GM12878 (cell line): ENCODE results near the gene PROM1. TPM values are rescaled to one million over a fixed set of nuclear protein-coding genes. Genes with fewer than 3 reads are reported as not detected.

ENCODE experiments used
- ATAC-seq: fragments of 200-7000 bp; cut with Tn5 transposase; 3 replicates; pipeline ENCODE4 v1.9.1; 2020; ENCODE audit warnings: mild to moderate bottlenecking, moderate library complexity
- BruUV-seq: library from RNA; stranded (reverse); fragments of 400-500 nt; replicated peaks from 2 replicates; lab custom pipeline; 2021; lab: Mats Ljungman, UMichigan
- CTCF ChIA-PET: fragments of 300-600 bp; sonication (Branson Sonifier 250); formaldehyde crosslinking; extraction: SDS; loops from one replicate; lab custom pipeline; 2021; ENCODE audit warnings: inconsistent platforms; lab: Yijun Ruan, JAX
- POLR2A ChIA-PET: fragments of 350-600 bp; formaldehyde crosslinking; extraction: SDS; loops from one replicate; lab custom pipeline; 2021; ENCODE audit warnings: inconsistent platforms; lab: Charles Lee
- RAD21 ChIA-PET: fragments of 300-600 bp; sonication (Branson Sonifier 250); formaldehyde crosslinking; loops from one replicate; lab custom pipeline; 2023; ENCODE audit warnings: antibody characterized with exemption; ENCODE audit not compliant: unreplicated experiment; lab: Charles Lee
- SMC1A ChIA-PET: fragments of 300-600 bp; sonication (Branson Sonifier 250); formaldehyde crosslinking; loops from one replicate; lab custom pipeline; 2023; ENCODE audit not compliant: unreplicated experiment, uncharacterized antibody; lab: Charles Lee
- DNase-seq: peaks from one replicate; pipeline ENCODE4 v3.0.0-alpha.2; 2011; ENCODE audit warnings: low read depth, low spot score
- FAIRE-seq: peaks from 3 replicates; lab custom pipeline; 2011; peaks lifted over from hg19 to GRCh38; lab: Jason Lieb, UNC
- H2AFZ ChIP-seq: 2 replicates; pipeline ENCODE4 v1.6.0; 2011; ENCODE audit warnings: low read depth, low read length, control low read depth; ENCODE audit not compliant: control insufficient read depth
- H3K27ac ChIP-seq: 2 replicates; pipeline ENCODE4 v1.5.1; 2011; ENCODE audit warnings: control low read depth; ENCODE audit not compliant: control insufficient read depth, insufficient read depth
- H3K27me3 ChIP-seq, 2 experiments: replicated peaks in 1 of 2; 2 replicates each; pipeline versions ENCODE4 v1.6.0 to v1.6.1; 2011; ENCODE audit warnings: low read length in 1 of 2; ENCODE audit not compliant: control insufficient read depth in 2 of 2, insufficient read depth in 2 of 2
- H3K36me3 ChIP-seq, 2 experiments: 2 replicates each; pipeline ENCODE4 v1.5.1; 2011; ENCODE audit warnings: low read length in 1 of 2; ENCODE audit not compliant: control insufficient read depth in 2 of 2, insufficient read depth in 2 of 2
- H3K4me1 ChIP-seq: 2 replicates; pipeline ENCODE4 v1.6.1; 2011; ENCODE audit warnings: mild to moderate bottlenecking, low read length, moderate library complexity, mixed read lengths; ENCODE audit not compliant: control insufficient read depth, insufficient read depth
- H3K4me2 ChIP-seq: 2 replicates; pipeline ENCODE4 v1.6.0; 2011; ENCODE audit warnings: control low read depth; ENCODE audit not compliant: control insufficient read depth, insufficient read depth
- H3K4me3 ChIP-seq: fragments of 200-600 bp; sonication (generic); 2 replicates; pipeline ENCODE4 v1.5.1; 2016
- H3K79me2 ChIP-seq: 2 replicates; pipeline ENCODE4 v1.6.0; 2011; ENCODE audit warnings: low read length; ENCODE audit not compliant: control insufficient read depth, insufficient read depth
- H3K9ac ChIP-seq: 2 replicates; pipeline ENCODE4 v1.8.0; 2011; ENCODE audit warnings: low read length, control low read depth, mixed read lengths; ENCODE audit not compliant: control insufficient read depth, insufficient read depth
- H3K9me3 ChIP-seq: replicated peaks from 3 replicates; pipeline ENCODE4 v1.5.1; 2011; ENCODE audit warnings: mild to moderate bottlenecking, low read length; ENCODE audit not compliant: control insufficient read depth, insufficient read depth
- H4K20me1 ChIP-seq: 2 replicates; pipeline ENCODE4 v1.6.0; 2011; ENCODE audit not compliant: control insufficient read depth, insufficient read depth
- CHD1 ChIP-seq: IDR thresholded peaks from 2 replicates; pipeline ENCODE4 v1.6.1; 2012; ENCODE audit warnings: low read depth, low read length, improper control_type of control experiment
- EGR1 ChIP-seq, 2 experiments: IDR thresholded peaks; 1 replicate in 1 of 2; 2 replicates in 1 of 2; pipeline ENCODE4 v1.6.1; 2011 to 2012; ENCODE audit warnings: low read depth in 2 of 2, low read length in 2 of 2, borderline replicate concordance in 1 of 2, mild to moderate bottlenecking in 1 of 2, moderate library complexity in 1 of 2
- FOXM1 ChIP-seq: IDR thresholded peaks from 2 replicates; pipeline ENCODE4 v1.6.1; 2012; ENCODE audit warnings: low read depth, mild to moderate bottlenecking, inconsistent platforms, low read length, moderate library complexity
- MTA2 ChIP-seq: fragments of 450-650 bp; IDR thresholded peaks from 2 replicates; pipeline ENCODE4 v1.6.1; 2016; ENCODE audit warnings: low read depth, mild to moderate bottlenecking, moderate library complexity
- NR2C1 ChIP-seq: fragments of 450-650 bp; IDR thresholded peaks from 2 replicates; pipeline ENCODE4 v1.6.1; 2017; ENCODE audit warnings: antibody characterized with exemption, mild to moderate bottlenecking, moderate library complexity
- PAX5 ChIP-seq: IDR thresholded peaks from 2 replicates; pipeline ENCODE4 v1.6.1; 2011; ENCODE audit warnings: low read depth, low read length, borderline replicate concordance
- PML ChIP-seq: IDR thresholded peaks from 2 replicates; pipeline ENCODE4 v1.6.1; 2012; ENCODE audit warnings: low read length, inconsistent platforms
- SMARCA5 ChIP-seq: fragments of 450-650 bp; IDR thresholded peaks from 2 replicates; pipeline ENCODE4 v1.6.1; 2017; ENCODE audit warnings: mild to moderate bottlenecking
- SREBF1 ChIP-seq: IDR thresholded peaks from 2 replicates; pipeline ENCODE4 v1.6.1; 2012; ENCODE audit warnings: mild to moderate bottlenecking, low read length
- SUPT20H ChIP-seq: IDR thresholded peaks from 2 replicates; pipeline ENCODE4 v1.6.1; 2011; ENCODE audit warnings: low read depth, mild to moderate bottlenecking, low read length, moderate library complexity, borderline replicate concordance; ENCODE audit not compliant: control insufficient read depth
- YBX1 ChIP-seq: fragments of 450-650 bp; IDR thresholded peaks from 2 replicates; pipeline ENCODE4 v1.6.1; 2016; ENCODE audit warnings: antibody characterized with exemption
- ZNF217 ChIP-seq: fragments of 450-650 bp; IDR thresholded peaks from 2 replicates; pipeline ENCODE4 v1.6.1; 2017; ENCODE audit warnings: antibody characterized with exemption, mild to moderate bottlenecking
- WGBS: methylation state at CpG from one replicate; pipeline ENCODE4 v1.1.6; 2016; ENCODE audit warnings: low lambda C conversion rate; ENCODE audit not compliant: insufficient replicate concordance, insufficient coverage; ENCODE audit errors: missing lambda C conversion rate; 5-methylcytosine and 5-hydroxymethylcytosine counted together
- in situ Hi-C: fragments of 300-500 bp; cut with MboI; formaldehyde crosslinking; loops from 9 replicates; pipeline ENCODE4 v1.14.3; 2018; ENCODE audit warnings: mixed read lengths
- intact Hi-C: fragments of 100-400 bp; cut with micrococcal nuclease; formaldehyde crosslinking; loops from one replicate; pipeline ENCODE4 v1.14.2; 2022; ENCODE audit not compliant: unreplicated experiment
- polyA plus RNA-seq, 11 experiments: library from polyadenylated mRNA; depleted of rRNA in 4 of 11; unstranded in 6 of 11; stranded (reverse) in 5 of 11; fragments of >200 nt; fragmentation: Nextera tagmentation in 4 of 11; fragmentation: Illumina TruSeq in 1 of 11; extraction: Ambion mirVana in 4 of 11; extraction: Trizol in 1 of 11; gene quantifications; 1 replicate in 1 of 11; 2 replicates in 10 of 11; pipeline versions ENCODE4 v1.2.1 to v1.2.3, GENCODE V29; 2011 to 2016; ENCODE audit warnings: inconsistent platforms in 2 of 11, missing spikeins in 2 of 11, low read depth in 1 of 11
- total RNA-seq, 4 experiments: library from RNA; depleted of rRNA in 3 of 4; stranded (reverse); fragments of >200 nt in 3 of 4; fragmentation: Illumina TruSeq in 1 of 4; extraction: Trizol in 1 of 4; gene quantifications; 2 replicates each; pipeline versions ENCODE4 v1.2.1 to v1.2.3, GENCODE V29; 2013 to 2021
- TF ChIP-seq, protein P1 (sequence below): fragments of 450-650 bp; IDR thresholded peaks from 2 replicates; pipeline ENCODE4 v1.6.1; 2017; ENCODE audit warnings: mild to moderate bottlenecking, moderate library complexity
- TF ChIP-seq, protein P2 (sequence below): fragments of 150-350 bp; IDR thresholded peaks from 2 replicates; pipeline ENCODE4 v1.6.1; 2014; ENCODE audit warnings: mild to moderate bottlenecking, low read depth, low read length

The PROM1 gene
- total and polyA plus RNA-seq, 10 of the 15 experiments (the other 5 are each of a cell fraction or from before 2014, with no cell fraction given) = 0.08 to 0.31 (median 0.18) TPM; not detected in 7

DNA sequence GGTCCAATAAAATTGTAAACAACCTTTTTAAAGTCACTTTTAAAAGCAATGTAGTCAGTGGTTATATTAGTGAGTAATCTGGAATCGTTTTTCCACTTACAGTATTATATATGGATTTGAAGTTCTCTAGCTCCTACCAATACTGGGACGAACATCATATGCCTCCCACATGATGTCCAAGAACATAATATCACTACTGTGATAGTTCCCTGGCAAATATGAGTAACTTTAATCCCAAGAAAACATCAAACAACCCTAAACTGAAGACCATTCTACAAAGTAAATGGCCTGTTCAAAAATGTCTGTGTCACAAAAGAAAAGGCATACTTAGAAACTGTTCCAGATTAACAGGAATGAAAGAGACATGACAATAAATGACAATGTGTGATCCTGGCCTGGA, 67.3 kb downstream of the PROM1 start:
- DNase-seq (no peak), FAIRE-seq (no peak)
- Histone ChIP-seq H3K9me3 (no peaks in the 10 kb centered on the region), H2AFZ (no peak overlapping the region), H4K20me1 (no peaks in the 10 kb centered on the region), H3K79me2 (no peaks in the 10 kb centered on the region), H3K36me3 (no peaks in the 10 kb centered on the region), H3K27ac (no peak overlapping the region)
- in situ Hi-C loops = no loop called here
- no TSS peak for BruUV-seq
- CTCF ChIA-PET = interaction anchor here (0.6 to 1.9 kb wide), 4 partner anchors 15 to 685 kb away, joined by 3 to 6 read pairs (median 3); no protein-coding TSS in a partner anchor
- RAD21 ChIA-PET = no interaction called here
- TF ChIP-seq FOXM1 (no peak), SREBF1 (no peak), NR2C1 (no peak), PAX5 (no peak), EGR1 (IDR thresholded peaks at IDR 0.05; ENCODE audit: borderline replicate concordance in 1 of 2, low read depth in 2 of 2, low read length in 2 of 2) (no peak), SUPT20H (no peak), YBX1 (no peak), PML (no peak), CHD1 (no peak), ZNF217 (no peak), MTA2 (no peak), SMARCA5 (no peak)
- TF ChIP-seq, protein P1, sequence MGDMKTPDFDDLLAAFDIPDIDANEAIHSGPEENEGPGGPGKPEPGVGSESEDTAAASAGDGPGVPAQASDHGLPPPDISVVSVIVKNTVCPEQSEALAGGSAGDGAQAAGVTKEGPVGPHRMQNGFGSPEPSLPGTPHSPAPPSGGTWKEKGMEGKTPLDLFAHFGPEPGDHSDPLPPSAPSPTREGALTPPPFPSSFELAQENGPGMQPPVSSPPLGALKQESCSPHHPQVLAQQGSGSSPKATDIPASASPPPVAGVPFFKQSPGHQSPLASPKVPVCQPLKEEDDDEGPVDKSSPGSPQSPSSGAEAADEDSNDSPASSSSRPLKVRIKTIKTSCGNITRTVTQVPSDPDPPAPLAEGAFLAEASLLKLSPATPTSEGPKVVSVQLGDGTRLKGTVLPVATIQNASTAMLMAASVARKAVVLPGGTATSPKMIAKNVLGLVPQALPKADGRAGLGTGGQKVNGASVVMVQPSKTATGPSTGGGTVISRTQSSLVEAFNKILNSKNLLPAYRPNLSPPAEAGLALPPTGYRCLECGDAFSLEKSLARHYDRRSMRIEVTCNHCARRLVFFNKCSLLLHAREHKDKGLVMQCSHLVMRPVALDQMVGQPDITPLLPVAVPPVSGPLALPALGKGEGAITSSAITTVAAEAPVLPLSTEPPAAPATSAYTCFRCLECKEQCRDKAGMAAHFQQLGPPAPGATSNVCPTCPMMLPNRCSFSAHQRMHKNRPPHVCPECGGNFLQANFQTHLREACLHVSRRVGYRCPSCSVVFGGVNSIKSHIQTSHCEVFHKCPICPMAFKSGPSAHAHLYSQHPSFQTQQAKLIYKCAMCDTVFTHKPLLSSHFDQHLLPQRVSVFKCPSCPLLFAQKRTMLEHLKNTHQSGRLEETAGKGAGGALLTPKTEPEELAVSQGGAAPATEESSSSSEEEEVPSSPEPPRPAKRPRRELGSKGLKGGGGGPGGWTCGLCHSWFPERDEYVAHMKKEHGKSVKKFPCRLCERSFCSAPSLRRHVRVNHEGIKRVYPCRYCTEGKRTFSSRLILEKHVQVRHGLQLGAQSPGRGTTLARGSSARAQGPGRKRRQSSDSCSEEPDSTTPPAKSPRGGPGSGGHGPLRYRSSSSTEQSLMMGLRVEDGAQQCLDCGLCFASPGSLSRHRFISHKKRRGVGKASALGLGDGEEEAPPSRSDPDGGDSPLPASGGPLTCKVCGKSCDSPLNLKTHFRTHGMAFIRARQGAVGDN = no peak
- TF ChIP-seq, protein P2, sequence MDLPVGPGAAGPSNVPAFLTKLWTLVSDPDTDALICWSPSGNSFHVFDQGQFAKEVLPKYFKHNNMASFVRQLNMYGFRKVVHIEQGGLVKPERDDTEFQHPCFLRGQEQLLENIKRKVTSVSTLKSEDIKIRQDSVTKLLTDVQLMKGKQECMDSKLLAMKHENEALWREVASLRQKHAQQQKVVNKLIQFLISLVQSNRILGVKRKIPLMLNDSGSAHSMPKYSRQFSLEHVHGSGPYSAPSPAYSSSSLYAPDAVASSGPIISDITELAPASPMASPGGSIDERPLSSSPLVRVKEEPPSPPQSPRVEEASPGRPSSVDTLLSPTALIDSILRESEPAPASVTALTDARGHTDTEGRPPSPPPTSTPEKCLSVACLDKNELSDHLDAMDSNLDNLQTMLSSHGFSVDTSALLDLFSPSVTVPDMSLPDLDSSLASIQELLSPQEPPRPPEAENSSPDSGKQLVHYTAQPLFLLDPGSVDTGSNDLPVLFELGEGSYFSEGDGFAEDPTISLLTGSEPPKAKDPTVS = no peak
- TF ChIP-seq, all 136 proteins: peak for 0
- 0% methylated on average over 2 of the region's 2 CpGs for WGBS
- intact Hi-C loops = no loop called here
- Histone ChIP-seq H3K27me3 (no peaks in the 10 kb centered on the region), H3K9ac (no peak overlapping the region), H3K4me2 (no peak overlapping the region), H3K4me3 (no peak overlapping the region), H3K4me1 (no peaks in the 10 kb centered on the region)
- POLR2A ChIA-PET = no interaction called here
- SMC1A ChIA-PET = interaction anchor here (1.0 to 1.9 kb wide), 2 partner anchors 13 to 211 kb away, joined by 3 to 6 read pairs; no protein-coding TSS in a partner anchor
- ATAC-seq = no peak
